HG02588 (cell line): ENCODE results near the gene FRRS1.
"Not testable (repeated sequence)": the region's sequence is repeated elsewhere in the genome, so short reads cannot be mapped to it uniquely, and the experiment has no call there.

Experiments used
- ATAC-seq: cut with Tn5 transposase; IDR thresholded peaks from one replicate; pipeline ENCODE4 v1.9.1; 2021; ENCODE audit warnings: mild to moderate bottlenecking, moderate library complexity; ENCODE audit not compliant: unreplicated experiment

Gene FRRS1

GRCh38 chr1:99768104-99768503 lies 1.7 kb upstream of the FRRS1 start:
- no peak for ATAC-seq

GRCh38 chr1:99764909-99765308 lies 1.5 kb downstream of the FRRS1 start:
- no peak for ATAC-seq

GRCh38 chr1:99764439-99764838 lies 2.0 kb downstream of the FRRS1 start:
- no peak for ATAC-seq

- no peak for ATAC-seq
Observed at GRCh38 chr1:99763956-99764355, 2.5 kb downstream of the FRRS1 start.

- no peak for ATAC-seq
Observed at GRCh38 chr1:99761774-99762173, 4.7 kb downstream of the FRRS1 start.

GRCh38 chr1:99759518-99760160 lies 6.8 kb downstream of the FRRS1 start:
- no peak for ATAC-seq

- ATAC-seq = not testable (repeated sequence)
Observed at GRCh38 chr1:99758686-99759517, 7.5 kb downstream of the FRRS1 start.

- ATAC-seq = peak; percentile 77
Observed at GRCh38 chr1:99758073-99758511, 8.3 kb downstream of the FRRS1 start.

- ATAC-seq = no peak
Observed at GRCh38 chr1:99756598-99756997, 9.8 kb downstream of the FRRS1 start.

- no peak for ATAC-seq
Observed at GRCh38 chr1:99755664-99756063, 10.8 kb downstream of the FRRS1 start.

GRCh38 chr1:99754697-99755096 lies 11.7 kb downstream of the FRRS1 start:
- no peak for ATAC-seq

- ATAC-seq = no peak
Observed at GRCh38 chr1:99754055-99754626, 12.3 kb downstream of the FRRS1 start.

- ATAC-seq = peak; percentile 74
Observed at GRCh38 chr1:99751877-99752504, 14.4 kb downstream of the FRRS1 start.

- peak; percentile 87 for ATAC-seq
Observed at GRCh38 chr1:99749504-99750347, 16.7 kb downstream of the FRRS1 start.

GRCh38 chr1:99748419-99748818 lies 18.0 kb downstream of the FRRS1 start:
- no peak for ATAC-seq

- ATAC-seq = no peak
Observed at GRCh38 chr1:99745684-99746083, 20.8 kb downstream of the FRRS1 start.

GRCh38 chr1:99745061-99745460 lies 21.4 kb downstream of the FRRS1 start:
- ATAC-seq = no peak

- no peak for ATAC-seq
Observed at GRCh38 chr1:99740141-99740540, 26.3 kb downstream of the FRRS1 start.

- no peak for ATAC-seq
Observed at GRCh38 chr1:99738858-99739465, 27.5 kb downstream of the FRRS1 start.

- no peak for ATAC-seq
Observed at GRCh38 chr1:99737016-99737415, 29.4 kb downstream of the FRRS1 start.
